ENCODE data around the gene PHF21B.

The PHF21B gene

DNA sequence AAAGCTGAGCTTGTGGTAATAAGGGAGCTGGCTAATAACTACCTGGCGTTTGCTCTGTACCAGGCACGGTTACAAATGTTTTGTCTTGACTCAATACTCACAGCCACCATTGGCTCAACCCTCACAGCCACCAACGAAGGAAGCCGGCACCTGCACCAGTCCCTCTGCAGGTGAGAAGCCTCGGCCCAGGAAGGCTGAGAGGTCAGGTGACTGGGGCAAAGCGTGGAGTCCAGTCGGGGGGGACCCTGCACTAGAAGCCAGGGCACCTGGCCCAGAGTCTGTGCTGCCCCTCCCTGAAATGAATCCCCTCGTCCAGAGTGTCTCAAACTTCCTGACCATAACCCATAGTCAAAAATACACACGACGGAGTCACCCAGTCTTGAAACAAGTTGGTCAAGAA, 90.1 kb downstream of the PHF21B start:
- H3K27me3 ChIP-seq (ENCODE audit: control insufficient read depth, insufficient read depth, low read length) = no peaks in the 10 kb centered on the region
- H3K9ac ChIP-seq (ENCODE audit: low read depth, low read length) = no peak overlapping the region
- H3K4me2 ChIP-seq (ENCODE audit: low read length) = no peak overlapping the region
- no peak overlapping the region for H3K4me3 ChIP-seq (ENCODE audit: low read length)
- H3K9me3 ChIP-seq (replicated peaks; ENCODE audit: low read length) = no peaks in the 10 kb centered on the region
- H3K36me3 ChIP-seq (ENCODE audit: insufficient read depth, low read length) = no peaks in the 10 kb centered on the region
- no peaks in the 10 kb centered on the region for H3K4me1 ChIP-seq (ENCODE audit: control insufficient read depth, insufficient read depth, low read length)

DNA sequence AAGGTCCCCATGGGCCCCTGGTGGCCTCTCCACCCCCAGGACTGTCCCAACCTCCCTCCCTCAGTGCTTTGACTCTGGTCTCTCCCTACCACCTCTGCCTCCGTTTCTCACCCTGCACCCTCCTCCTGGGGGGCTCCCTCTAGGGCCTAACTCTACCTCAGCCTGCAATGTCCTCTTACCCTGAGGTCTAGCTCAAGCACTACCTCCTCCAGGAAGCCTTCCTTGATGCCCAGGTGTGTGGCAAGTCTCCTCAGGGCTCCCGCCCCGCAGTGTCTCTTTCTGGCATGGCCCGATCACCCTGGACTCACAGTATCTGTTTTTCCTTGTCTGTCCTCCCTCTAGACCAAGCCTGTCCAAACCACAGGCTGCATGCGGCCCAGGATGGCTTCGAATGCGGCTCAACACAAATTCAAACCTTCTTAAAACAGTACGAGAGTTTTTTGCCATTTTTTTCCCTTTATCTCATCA, 90.8 kb downstream of the PHF21B start:
- Histone ChIP-seq H3K4me1 (ENCODE audit: control insufficient read depth, insufficient read depth, low read length) (no peaks in the 10 kb centered on the region), H3K9ac (ENCODE audit: low read depth, low read length) (no peak overlapping the region), H3K27me3 (ENCODE audit: control insufficient read depth, insufficient read depth, low read length) (no peaks in the 10 kb centered on the region), H3K9me3 (replicated peaks; ENCODE audit: low read length) (no peaks in the 10 kb centered on the region), H3K4me3 (ENCODE audit: low read length) (no peak overlapping the region), H3K36me3 (ENCODE audit: insufficient read depth, low read length) (no peaks in the 10 kb centered on the region), H3K4me2 (ENCODE audit: low read length) (no peak overlapping the region)

DNA sequence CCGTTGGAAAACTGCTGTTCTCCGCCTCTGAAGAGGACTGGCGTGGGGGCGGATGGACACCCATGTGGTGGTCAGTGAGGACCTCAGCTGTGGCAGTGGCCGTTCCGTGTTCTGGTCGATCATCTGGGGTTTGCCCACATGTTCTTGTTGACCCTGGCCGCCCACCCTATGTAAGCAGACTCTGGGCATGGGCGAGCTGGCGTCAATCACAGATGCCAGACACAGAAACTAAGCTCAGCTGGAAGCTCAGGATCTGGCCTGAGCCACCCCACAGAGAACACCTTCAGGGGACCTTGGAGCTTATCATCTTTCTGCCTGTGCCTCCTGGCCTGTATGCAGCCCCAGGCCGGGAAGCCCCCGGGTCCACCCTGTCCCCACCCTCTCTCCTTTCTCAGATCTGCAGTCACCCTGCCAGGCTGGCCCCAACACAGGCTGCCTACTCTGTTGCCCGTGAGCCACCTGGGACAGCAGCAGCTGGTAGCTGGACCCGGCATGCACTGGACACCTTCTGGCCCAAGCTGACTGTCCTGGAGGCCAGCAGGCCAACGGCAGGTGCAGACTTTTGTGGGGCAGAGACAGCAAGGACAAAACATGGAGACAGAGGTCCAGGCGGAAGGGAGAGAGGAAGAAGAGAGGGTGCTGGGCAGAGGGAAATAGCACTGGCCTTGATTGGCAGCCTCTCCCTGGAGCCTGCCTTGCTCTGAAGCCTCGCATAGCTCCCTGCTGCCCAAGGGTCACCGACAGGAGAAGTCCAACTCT, 91.5 kb downstream of the PHF21B start:
- H3K4me3 ChIP-seq (ENCODE audit: low read length) = no peak overlapping the region
- H3K4me1 ChIP-seq (ENCODE audit: control insufficient read depth, insufficient read depth, low read length) = no peaks in the 10 kb centered on the region
- no peaks in the 10 kb centered on the region for H3K27me3 ChIP-seq (ENCODE audit: control insufficient read depth, insufficient read depth, low read length)
- no peaks in the 10 kb centered on the region for H3K36me3 ChIP-seq (ENCODE audit: insufficient read depth, low read length)
- no peak overlapping the region for H3K9ac ChIP-seq (ENCODE audit: low read depth, low read length)
- no peaks in the 10 kb centered on the region for H3K9me3 ChIP-seq (replicated peaks; ENCODE audit: low read length)
- no peak overlapping the region for H3K4me2 ChIP-seq (ENCODE audit: low read length)

DNA sequence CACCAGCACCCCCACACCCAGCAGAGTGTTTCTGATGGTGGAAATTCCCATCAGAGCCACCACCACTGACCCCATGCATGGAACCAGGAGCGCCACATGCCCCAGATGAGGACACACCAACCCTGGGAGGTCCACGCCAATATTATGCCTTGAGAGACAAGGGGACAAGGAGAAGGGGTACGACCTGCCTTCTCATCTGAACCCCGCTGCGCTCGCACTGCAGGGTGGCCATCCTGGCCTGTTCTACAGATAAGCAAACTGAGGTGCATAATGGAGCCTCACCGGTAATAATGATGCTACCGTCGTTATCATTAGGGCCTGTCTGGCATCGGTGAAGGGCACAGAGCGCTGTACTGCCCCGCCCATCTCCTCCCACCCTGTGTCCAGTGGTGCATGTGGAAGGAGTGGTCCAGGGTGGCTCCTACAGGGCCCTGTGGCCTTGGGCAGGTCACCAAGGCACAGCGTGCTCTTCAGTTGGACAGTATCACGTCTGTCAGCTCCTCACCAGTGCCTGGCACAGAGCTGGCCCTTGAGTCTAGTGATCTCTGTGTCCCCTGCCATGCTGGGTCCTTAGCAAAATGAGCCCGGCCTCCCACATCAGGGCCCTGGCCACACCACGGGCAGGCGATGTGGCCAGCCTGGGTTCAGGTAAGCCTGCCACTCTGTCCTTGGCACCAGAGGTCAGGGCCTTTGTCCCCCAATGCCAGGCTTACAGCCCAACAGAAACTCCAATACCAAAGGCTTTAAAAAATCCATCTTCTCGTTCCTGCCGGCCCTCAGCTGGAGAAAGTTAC, 92.2 kb downstream of the PHF21B start:
- Histone ChIP-seq H3K4me2 (ENCODE audit: low read length) (no peak overlapping the region), H3K9me3 (replicated peaks; ENCODE audit: low read length) (no peaks in the 10 kb centered on the region), H3K27me3 (ENCODE audit: control insufficient read depth, insufficient read depth, low read length) (no peaks in the 10 kb centered on the region), H3K9ac (ENCODE audit: low read depth, low read length) (no peak overlapping the region), H3K36me3 (ENCODE audit: insufficient read depth, low read length) (no peaks in the 10 kb centered on the region), H3K4me1 (ENCODE audit: control insufficient read depth, insufficient read depth, low read length) (no peaks in the 10 kb centered on the region), H3K4me3 (ENCODE audit: low read length) (no peak overlapping the region)

DNA sequence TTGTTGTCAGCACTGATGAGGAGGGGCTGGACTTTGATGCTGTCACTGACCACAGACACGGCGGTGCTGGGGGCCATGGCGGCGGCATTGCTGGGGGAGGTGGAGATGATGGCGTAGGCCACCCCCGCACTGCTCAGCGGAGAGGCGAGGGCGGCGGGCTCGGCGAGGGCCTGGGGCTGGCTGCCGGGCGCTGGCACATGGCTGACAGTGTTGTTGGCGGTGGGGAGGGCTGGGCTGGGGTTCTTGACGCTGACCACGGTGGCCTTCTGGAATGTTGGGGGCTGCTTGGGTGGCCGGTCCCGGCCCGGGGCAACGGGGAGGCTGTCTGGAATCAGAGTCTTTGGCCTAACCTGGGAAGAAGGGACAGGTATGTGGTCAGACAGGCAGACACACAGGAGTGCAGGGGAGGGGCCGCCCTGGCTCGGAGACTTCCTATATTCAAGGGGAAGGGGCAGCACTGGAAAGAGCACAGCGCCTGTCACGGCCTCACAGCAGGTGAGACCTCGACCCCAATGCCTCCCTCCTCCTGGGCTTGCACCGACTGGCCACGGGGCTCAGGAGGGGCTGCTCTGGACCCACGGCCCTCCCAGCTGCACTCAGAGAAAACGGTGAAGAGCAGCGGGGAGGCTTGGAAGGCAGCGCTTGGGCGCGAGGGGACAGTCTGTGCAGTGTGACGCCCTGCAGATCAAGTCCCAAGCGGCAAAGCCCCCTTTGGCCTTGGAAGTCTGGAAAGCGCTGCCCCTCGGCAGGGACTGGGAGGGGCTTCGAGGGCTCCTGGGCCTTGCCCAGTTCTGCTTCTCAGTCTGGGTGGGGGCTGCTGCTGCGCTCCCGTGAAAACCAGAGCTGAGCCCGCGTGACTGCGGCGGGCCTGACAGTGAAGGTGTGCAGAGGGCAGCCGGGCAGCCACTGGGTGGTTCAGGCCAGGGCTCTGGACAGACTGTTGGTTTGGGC, 93.2 kb downstream of the PHF21B start:
- no peak overlapping the region for H3K9ac ChIP-seq (ENCODE audit: low read depth, low read length)
- no peak overlapping the region for H3K4me2 ChIP-seq (ENCODE audit: low read length)
- H3K9me3 ChIP-seq (replicated peaks; ENCODE audit: low read length) = no peaks in the 10 kb centered on the region
- no peaks in the 10 kb centered on the region for H3K4me1 ChIP-seq (ENCODE audit: control insufficient read depth, insufficient read depth, low read length)
- no peak overlapping the region for H3K4me3 ChIP-seq (ENCODE audit: low read length)
- H3K36me3 ChIP-seq (ENCODE audit: insufficient read depth, low read length) = no peaks in the 10 kb centered on the region
- no peaks in the 10 kb centered on the region for H3K27me3 ChIP-seq (ENCODE audit: control insufficient read depth, insufficient read depth, low read length)

DNA sequence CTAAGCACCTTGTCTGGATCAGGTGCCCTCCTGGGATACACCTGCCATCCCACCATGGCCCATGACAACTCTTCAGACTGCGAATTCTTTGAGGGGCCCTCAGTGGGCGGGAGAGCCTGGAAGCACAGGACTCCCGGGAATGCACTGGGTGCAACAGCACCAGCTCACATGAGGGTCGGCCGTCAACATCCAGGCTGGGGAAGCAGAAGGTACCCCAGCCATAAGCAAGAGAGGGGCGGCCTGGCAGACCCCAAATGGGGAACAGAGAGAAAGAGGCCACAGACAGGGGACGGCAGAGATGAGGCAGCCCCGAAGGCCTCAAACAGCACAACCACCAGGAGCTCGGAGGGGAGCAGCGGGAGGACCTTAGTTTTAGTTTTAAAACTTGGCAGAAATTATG, 94.4 kb downstream of the PHF21B start:
- Histone ChIP-seq H3K27me3 (ENCODE audit: control insufficient read depth, insufficient read depth, low read length) (no peaks in the 10 kb centered on the region), H3K9me3 (replicated peaks; ENCODE audit: low read length) (no peaks in the 10 kb centered on the region), H3K4me2 (ENCODE audit: low read length) (no peak overlapping the region), H3K4me1 (ENCODE audit: control insufficient read depth, insufficient read depth, low read length) (no peaks in the 10 kb centered on the region), H3K4me3 (ENCODE audit: low read length) (no peak overlapping the region), H3K36me3 (ENCODE audit: insufficient read depth, low read length) (no peaks in the 10 kb centered on the region), H3K9ac (ENCODE audit: low read depth, low read length) (no peak overlapping the region)

DNA sequence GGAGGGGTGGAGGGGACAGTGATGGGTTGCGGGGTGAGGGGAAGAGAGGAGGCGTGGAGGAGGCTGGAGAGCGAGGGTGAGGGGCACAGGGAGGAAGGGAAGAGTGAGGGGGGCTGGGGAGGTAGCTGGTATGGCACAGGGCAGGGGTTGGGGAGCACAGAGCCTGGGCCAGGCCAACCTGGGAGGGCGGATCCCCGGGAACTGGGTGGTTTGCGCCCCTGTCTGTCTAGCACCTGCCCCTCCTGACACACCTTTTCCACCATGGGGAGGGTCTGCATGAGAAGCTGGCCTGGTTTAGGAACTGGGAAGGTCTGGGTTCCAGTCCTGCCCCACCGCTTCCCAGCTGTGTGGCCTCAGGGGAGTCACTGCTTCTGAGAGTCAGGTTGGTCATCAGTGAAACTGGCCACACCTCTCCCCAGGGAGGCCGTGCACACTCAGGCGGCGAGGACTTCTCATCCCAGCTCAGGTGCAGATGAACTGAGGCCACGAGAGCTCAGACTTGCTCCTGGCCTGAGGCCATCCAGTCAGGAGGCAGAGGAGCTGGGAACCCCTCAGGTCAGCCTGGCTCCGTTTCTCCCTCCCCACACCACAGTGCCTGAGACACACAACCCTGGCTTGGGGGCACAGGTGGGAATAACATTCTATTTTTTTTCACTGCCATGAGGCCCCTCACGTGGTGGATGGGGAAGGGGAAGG, 95.6 kb downstream of the PHF21B start:
- Histone ChIP-seq H3K27me3 (ENCODE audit: control insufficient read depth, insufficient read depth, low read length) (no peaks in the 10 kb centered on the region), H3K9ac (ENCODE audit: low read depth, low read length) (no peak overlapping the region), H3K4me2 (ENCODE audit: low read length) (no peak overlapping the region), H3K36me3 (ENCODE audit: insufficient read depth, low read length) (no peaks in the 10 kb centered on the region), H3K9me3 (replicated peaks; ENCODE audit: low read length) (no peaks in the 10 kb centered on the region), H3K4me1 (ENCODE audit: control insufficient read depth, insufficient read depth, low read length) (no peaks in the 10 kb centered on the region), H3K4me3 (ENCODE audit: low read length) (no peak overlapping the region)

DNA sequence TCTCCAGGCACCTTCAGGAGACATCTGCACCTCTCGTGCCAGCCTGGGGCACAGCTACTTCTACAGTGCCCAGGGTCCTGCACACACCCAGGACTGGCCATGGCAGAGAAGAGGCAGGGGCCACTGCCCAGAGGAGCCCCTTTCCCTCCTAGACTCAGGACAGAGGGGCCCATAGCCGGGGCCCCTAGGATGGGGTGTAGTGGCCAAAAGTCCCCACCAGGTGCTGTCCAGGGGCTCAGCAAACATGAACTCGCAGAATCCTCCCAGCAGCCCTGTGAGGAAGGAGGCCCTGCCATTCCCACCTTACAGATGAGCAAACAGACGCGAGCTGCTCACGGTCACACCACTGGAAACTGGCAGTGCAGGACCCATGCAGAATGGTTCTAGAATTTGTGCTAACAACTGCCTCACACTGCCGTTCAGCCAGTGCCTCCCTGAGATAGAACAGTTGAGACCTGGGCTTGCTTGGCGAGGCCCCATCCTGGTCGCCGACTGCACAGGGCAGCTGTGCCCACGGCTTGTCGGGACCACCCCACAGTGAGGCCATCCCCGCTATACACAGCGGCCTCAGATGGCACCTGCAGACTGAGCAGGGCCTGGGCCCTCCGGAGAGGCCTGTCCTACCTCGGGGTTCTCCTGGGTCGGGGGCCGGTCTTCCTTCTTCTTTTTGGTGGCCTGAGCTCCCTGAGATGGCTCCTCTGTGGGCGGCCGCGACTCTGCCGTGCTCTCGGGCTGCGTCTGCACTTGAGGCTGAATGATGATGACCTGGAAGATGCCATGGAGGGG, 96.4 kb downstream of the PHF21B start:
- no peaks in the 10 kb centered on the region for H3K36me3 ChIP-seq (ENCODE audit: insufficient read depth, low read length)
- no peaks in the 10 kb centered on the region for H3K27me3 ChIP-seq (ENCODE audit: control insufficient read depth, insufficient read depth, low read length)
- no peaks in the 10 kb centered on the region for H3K4me1 ChIP-seq (ENCODE audit: control insufficient read depth, insufficient read depth, low read length)
- H3K4me3 ChIP-seq (ENCODE audit: low read length) = no peak overlapping the region
- H3K9me3 ChIP-seq (replicated peaks; ENCODE audit: low read length) = no peaks in the 10 kb centered on the region
- no peak overlapping the region for H3K4me2 ChIP-seq (ENCODE audit: low read length)
- H3K9ac ChIP-seq (ENCODE audit: low read depth, low read length) = no peak overlapping the region

DNA sequence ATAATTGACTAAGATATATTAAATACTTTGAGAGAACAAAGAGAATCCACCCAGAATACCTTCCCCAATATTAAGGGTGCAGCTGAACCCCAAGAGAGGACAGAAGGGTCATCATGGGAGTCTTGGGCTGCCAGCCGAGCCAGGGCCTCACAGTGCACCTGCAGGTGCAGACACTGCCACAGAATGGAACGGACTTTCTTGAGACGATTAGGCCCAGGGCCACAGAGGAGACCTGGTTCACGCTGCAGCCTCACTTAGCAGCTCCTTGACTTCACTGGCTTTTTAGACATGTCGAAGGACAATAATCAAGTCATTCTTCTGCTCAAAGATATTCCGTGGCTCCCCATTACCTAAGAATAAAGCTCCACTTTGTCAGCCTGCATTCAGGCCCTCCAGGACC, 100.6 kb downstream of the PHF21B start:
- Histone ChIP-seq H3K4me1 (ENCODE audit: control insufficient read depth, insufficient read depth, low read length) (no peaks in the 10 kb centered on the region), H3K36me3 (ENCODE audit: insufficient read depth, low read length) (no peaks in the 10 kb centered on the region), H3K4me2 (ENCODE audit: low read length) (no peak overlapping the region), H3K9me3 (replicated peaks; ENCODE audit: low read length) (no peaks in the 10 kb centered on the region), H3K27me3 (ENCODE audit: control insufficient read depth, insufficient read depth, low read length) (peaks cover 4% of the 10 kb centered on the region), H3K4me3 (ENCODE audit: low read length) (no peak overlapping the region), H3K9ac (ENCODE audit: low read depth, low read length) (no peak overlapping the region)

Data from skeletal muscle satellite cell (primary cell).